Stimulated activated CD8-positive, alpha-beta memory T cell treated with anti-CD3 and anti-CD28 coated beads, Interleukin-15, amount 100 ng/mL, for 1 hour (primary cell): ENCODE data around the gene KCNJ18.
"Not testable (repeated sequence)": the region's sequence is repeated elsewhere in the genome, so short reads cannot be mapped to it uniquely, and the experiment has no call there.

Experiments used
- DNase-seq: peaks from one replicate; pipeline ENCODE4 v3.0.0-alpha.2; 2020; ENCODE audit warnings: low read depth

Gene KCNJ18

DNA sequence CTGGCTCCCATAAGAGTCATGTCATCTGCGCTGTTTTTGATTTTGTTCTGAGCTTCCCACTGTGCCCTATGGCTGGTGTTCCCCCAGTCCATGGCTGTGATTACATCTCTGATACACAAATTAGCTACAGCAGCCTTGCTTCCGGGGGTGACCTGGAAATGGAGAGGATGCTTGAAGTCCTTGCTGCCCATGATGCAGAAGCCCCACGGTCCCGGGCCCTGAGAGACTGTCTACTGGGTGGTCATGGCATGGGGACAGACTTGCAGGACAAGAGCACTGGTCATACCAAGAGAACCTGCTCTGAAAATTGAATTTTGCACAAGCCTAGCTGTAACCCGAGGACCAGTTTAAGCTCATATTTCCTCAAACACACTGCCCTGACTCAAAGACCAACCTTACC is 38.8 kb downstream of the KCNJ18 start:
- not testable (repeated sequence) for DNase-seq

DNA sequence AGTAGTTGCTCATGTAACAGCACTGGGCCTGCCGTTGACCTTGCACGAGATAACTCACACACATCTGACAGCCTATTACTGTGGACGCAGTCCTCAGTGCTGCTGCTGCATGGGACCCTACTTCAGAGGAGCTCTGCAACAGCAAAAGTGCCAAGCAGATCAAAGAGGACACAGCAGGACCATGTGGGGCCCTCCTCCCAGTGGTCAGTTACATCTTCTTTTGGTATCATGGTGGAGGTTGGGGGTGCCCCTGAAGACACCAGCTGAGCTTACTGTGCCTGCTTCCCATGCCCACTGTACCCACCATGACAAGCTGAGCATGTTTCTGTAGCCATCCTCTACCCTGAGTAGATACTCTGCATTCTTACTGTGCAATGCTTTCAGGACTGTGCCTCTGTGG is 41.6 kb downstream of the KCNJ18 start:
- not testable (repeated sequence) for DNase-seq

DNA sequence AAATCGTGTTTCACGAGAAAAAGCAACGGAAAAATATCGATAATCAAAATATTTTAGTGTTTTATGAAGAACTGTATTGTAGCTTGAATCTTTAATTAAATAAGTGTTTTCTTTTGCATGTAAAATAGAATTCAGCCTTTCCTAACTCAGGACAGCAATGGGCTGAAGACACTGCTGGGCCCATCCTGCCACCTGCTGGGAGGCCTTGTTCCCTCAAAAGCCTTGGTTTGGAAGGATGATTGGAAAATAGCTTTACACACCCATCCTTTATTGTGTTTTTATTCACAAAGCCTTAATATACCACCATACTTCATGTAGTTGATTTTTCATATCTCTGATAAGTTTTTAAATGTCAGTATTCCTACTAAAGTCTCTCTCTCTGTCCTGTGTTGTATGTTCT is 43.5 kb downstream of the KCNJ18 start:
- DNase-seq: not testable (repeated sequence)

DNA sequence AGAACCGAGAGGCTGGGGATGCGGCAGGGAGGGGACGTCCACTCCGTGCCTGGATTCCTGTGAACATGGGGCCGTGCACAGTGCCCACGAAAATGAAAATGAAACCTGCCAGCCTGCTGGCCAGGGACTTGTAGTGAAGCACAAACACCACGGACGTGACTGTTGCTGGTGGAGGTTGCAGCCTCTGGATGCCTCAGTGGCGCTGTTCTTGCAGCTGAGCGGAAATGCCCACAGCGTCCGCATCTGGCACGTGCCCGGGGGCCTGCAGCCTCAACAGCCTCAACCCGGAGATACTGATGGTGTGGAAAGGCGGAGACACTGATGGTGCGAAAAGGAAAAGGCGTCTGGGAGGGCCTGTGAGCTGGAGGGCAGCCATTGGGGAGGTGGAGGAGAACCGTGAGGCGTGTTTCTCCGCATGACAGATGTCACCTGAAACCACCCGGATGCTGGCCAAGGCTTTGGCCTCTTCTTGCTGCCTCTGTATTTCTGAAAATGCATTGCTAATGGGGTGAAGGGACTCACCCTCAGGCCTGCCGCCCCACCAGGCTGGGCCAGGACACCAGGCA is 44.8 kb downstream of the KCNJ18 start:
- not testable (repeated sequence) for DNase-seq

DNA sequence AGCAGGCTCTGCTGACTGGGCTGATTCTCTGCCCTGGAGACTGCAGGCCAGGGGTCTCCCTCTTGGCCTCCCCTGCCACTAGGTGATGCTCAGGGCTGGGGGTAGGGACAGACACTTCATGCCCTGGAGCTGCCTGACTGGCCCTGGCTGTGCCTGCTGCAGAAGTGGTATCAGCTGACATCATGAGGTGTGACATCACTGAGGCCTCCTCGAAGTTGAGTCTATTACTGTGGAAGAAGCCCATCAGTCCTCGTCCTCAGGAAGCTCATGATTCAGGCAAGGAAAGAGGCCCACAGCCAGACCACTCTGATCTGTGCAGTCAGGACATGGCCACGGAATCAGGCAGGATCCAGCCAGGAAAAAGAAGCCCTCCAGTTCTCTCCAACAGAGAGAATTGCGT is 45.9 kb downstream of the KCNJ18 start:
- DNase-seq: not testable (repeated sequence)

DNA sequence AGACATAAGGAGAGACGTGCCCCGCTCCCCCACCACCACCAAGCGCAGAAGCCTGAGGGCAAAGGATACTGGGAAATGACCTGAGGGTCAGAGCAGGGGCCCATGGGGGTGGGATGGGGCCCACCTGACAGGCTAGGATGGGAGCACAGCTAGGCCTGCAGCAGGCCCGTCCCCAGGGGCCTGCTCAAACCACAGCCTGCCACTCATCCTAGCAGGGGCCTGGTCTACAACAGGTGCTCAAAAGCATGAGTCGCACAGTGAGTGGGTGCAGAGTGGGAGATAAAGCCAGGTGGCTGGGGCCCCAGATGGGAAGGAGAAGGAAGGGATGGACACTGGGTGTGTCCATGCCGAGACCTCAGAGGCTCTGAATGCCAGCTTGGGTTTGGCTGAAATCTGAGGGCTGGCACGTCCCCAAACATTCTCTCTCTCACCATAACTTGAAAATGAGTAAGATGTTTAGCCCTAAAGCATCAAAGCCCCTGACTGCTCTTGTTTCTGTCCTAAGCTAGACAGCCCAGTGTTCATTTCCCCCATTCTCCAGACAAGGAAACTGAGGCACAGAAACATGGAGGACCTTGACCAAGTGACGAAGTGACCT is 46.7 kb downstream of the KCNJ18 start:
- not testable (repeated sequence) for DNase-seq

DNA sequence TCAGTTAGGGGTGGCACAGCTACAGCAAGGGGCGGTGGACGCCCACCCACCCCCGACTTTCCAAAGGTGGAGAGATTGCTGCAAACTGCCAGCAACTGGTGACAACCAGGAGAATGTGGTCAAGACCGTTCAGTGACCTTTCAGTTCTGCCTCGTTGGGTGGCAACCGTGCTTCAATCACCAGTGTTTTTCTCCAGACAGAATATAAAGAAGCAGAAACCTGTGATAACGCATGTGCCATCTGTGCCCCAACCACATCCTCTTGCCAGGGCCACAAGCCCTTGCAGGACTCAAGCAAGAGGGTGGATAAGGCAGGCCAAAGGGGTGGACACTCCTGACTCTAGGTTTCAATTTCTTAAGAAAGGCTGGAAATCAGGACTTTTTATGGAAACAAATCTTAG is 47.2 kb downstream of the KCNJ18 start:
- not testable (repeated sequence) for DNase-seq

DNA sequence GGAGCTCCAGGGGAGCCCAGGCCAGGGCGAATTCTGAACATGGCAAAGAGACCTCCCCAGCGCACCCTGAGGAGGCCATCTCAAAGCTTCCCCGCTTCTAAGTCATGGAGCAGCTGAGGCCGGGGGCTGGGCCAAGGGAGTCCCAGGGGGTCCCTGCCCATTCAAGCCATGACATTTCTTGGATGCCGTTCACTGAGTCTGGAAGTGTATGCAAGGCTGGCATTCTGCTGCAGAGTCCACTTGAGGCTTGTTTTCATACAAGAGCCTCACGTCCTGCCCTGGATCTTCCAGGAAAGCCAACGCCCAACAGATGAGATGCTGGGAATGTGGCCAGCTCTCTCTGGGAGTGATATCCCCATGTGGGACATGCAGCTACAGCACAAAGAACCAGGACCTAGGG is 48.5 kb downstream of the KCNJ18 start:
- not testable (repeated sequence) for DNase-seq

DNA sequence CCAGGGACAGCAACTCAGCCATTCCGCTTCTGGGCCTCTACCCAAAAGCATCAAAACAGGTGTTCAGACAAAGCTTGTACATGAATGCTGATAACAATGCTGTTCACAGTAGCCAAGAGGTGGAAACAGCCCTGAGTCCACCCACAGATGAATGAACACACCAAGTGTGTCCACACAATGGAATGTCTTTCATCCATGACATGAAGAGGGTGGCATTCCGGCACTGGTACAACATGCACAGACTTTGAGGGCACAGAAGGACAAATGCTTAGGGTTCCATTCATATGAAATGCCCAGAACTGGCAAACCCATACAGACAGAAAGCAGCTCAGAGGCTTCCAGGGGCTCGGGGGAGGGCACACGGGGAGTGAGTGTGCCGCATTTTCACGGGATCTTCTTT is 49.2 kb downstream of the KCNJ18 start:
- not testable (repeated sequence) for DNase-seq

DNA sequence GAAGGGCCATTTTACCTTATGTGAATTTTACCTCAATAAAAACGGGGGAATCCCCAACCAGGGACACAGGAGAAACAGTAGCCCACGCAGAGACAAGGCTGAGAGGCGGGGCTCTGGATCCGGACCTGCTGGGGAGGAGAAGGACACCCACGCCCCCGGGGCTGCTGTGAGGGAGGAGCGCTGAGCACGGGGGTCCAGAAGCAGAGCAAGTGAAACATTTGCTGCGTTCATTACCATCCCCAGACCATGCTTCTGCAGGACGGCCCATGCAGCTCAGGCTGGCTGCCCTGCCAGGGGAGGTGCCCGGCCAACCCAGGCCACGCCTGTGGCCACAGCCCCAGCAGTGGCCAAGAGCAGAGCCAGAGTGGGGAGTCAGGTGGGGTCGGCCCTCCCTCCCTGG is 50.0 kb downstream of the KCNJ18 start:
- DNase-seq: no peak

DNA sequence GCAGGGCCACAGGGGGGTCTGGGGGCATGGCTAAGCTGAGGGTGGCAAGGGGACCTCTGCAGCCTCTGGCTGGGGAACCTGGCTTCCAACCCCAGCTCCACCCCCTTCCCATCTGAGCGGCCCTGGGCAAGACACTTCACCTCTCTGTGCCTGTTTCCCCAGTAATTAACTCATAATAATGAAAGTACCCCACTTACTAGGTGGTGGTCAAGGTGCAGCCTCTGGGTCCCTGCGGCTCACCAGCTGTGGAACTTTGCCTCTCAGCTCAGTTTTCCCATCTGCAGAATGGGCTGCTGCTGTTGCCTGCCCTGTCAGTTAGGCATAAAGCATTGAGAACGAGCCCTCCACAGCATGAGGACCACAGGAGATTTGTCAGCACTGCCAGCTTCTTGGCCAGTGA is 51.8 kb downstream of the KCNJ18 start:
- not testable (repeated sequence) for DNase-seq

DNA sequence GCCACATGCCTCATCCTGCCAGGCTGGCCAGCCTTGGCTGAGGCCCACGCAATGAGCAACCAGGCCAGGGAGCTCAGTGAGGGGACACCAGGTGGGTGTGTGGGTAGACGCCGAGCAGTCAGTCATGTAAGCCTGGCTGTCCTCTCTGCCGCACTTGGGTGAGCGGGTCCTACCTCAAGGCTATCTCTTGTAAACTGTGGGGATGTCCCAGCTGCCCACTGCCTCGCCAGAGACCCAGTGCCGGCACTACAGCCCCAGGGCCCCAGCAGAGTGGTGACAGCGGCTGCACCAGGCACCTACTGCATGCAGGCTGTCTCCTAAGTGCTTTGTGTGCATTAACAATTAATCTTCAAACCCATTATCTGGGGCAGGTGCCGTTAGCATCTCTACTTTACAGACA is 52.3 kb downstream of the KCNJ18 start:
- DNase-seq: not testable (repeated sequence)

DNA sequence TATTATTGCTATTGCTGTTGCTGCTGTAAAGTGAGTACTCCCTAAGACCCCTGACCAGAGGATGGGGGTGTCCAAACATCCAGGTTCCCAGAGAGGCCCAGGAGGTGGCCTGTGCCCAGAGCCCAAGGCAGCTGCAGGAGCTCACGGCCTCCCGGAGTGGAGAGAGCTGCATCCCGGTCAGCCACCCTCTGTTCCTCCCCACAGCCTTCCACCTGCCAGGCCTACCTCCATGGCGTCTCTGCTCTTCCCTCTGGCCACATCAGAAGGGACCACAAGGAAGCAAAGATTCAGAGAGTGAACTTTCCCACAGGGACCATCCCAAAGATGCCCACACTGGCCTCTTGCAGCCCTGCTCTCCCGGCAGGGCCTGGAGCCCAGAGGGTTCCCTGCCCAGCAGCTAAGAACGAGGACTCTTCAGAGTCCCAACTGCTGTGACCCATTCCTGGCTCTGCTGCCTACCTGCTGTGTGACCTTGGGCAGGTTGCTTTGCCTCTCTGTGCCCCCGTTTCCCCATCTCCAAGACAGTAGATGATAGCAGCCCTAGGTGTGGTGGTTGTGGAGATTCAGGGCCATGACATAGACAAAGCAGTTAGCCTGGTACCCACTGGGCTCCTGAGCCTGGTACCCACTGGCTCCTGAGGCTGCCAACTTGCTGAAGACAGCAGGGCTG is 53.2 kb downstream of the KCNJ18 start:
- DNase-seq: not testable (repeated sequence)

DNA sequence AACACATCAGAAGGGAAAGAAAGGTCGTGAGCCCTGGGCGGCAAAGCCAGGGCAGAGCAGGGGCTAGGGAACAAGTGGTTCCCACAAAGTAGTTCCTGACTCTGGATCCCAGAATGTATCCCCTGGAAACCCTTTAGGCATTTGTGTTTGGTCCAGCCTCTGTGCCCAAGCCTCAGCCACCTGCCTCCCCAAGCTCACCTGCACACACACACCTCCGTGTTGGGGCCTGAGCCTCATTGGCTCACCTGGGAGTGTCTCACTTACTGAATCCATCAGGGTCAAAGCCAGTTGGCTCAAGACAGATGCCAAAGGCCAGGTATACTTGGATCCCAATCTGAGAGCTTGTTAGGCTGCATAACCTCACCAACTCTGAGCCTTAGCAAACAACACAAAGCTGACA is 54.1 kb downstream of the KCNJ18 start:
- not testable (repeated sequence) for DNase-seq

DNA sequence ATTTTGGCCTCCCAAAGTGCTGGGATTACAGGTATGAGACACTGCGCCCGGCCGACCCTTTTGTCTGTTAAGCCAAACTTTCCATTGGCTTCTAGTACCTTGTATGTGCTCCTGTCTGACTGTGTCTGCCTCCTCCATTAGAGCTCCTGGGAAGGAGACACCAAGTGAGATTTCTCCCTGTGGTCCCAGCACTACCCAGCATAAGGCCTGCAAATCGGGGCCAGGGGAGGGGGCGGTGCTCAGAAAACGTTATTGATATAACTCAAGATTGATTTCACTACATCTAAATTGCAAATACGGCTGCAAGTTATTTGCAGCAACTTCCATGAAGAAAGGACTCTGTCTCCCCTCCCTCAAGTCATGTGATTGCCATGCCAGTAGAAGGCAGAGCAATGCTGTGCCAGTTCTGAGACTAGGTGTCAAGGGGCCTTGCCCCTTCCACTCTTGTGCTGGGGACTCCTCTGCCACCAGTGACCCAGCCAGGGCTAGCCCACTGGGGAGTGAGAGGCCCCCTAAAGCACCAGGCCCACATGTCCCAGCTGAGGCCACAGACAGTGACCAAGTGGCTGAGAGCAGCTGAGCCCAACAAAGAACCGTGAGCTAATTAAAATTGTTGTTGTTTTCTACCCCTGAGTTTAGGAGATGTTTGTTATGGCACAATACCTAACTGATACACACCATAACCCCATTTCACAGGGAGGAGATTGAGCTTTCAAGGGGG is 55.0 kb downstream of the KCNJ18 start:
- DNase-seq: not testable (repeated sequence)

DNA sequence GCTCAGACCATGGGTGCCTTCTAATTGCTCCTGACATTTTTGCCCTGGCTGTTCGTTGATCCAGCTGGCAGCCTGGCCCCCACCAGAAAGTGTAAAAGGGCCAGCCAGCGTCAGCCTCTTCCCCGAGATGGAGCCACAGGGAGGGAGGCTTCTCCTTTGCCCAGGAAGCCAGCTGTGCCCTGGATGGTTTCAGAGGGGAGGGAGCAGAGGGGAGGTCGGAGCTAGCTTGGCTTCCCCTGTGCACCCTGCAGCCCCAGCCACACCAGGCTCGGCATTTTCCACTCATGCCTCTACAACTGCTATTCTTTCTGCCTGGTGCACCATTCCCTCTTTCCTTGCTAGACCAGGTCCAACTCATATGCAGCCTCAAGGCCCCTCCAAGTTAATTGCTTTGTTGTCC is 56.4 kb downstream of the KCNJ18 start:
- DNase-seq: not testable (repeated sequence)

DNA sequence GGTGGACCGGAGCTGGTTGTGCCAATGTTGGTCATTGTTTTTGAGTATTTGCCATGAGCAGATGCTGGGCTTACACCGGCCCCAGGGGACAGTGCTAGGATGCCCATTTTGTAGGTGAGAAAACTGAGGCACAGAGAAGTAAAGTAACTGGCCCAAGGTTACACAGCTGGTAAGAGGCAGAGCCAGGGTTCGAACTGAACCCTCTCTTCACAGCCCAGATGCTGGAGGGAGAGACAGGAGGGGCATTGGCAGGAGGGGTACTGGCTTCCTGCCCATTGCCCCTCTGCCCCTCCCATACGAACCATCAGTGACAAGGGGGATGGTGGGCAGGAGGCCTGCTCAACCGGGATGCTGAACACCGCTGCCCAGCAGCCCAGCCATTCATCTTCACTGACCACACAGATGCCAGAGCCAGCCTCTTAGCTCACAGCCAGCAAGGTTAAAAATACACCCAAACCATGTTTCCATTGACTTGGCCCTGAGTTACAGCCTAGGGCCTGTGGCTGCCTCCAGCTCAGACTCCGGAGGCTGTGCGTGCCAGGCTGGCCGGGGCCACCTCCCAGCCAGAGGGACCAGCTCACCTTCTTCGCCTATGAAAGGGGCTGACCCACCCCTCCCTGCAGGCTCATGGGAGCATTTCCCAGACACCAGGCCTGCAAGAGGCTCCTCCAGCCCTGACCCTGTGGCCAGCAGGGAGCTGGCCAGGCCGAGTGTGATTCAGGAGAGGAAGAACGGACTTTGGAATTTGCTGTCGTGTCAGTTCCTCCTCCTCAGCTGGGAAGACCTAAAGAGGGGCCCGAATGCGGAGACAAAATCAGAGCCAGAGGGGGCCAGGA is 57.6 kb downstream of the KCNJ18 start:
- not testable (repeated sequence) for DNase-seq

DNA sequence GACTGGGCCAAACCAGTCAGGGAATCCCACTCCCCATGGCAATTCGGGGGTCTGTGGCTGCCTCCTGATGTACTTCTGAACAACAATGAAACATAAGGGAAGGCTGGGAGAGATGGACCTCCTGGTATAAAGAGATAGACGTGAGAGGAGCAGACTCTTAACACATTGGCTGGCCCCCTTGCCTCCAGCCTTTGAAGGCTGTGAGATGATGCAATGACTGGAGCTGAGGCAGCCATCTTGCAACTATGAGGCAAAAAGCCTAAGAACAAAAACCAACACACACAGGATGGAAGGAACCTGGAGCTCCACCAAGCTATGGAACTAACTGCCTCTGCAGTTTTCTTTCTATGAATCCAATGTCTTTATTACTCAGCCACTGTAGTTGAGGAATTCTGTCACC is 58.8 kb downstream of the KCNJ18 start:
- not testable (repeated sequence) for DNase-seq
